EL (cell line): ENCODE results near the gene LYST.

Experiments used
- DNase-seq: peaks from one replicate; pipeline ENCODE4 v3.0.0-alpha.2; 2016

LYST gene

GRCh38 chr1:235749755-235750300, 116.9 kb downstream of the LYST start:
- DNase-seq = no peak

- no peak for DNase-seq
These were observed 118.0 kb downstream of the LYST start for GRCh38 chr1:235748747-235749146.

- DNase-seq = no peak
These were observed 120.5 kb downstream of the LYST start for GRCh38 chr1:235746245-235746644.

GRCh38 chr1:235745503-235746136, 121.1 kb downstream of the LYST start:
- DNase-seq = no peak

GRCh38 chr1:235742914-235743599, 123.6 kb downstream of the LYST start:
- DNase-seq = no peak

- DNase-seq = peak; percentile 93
These were observed 125.4 kb downstream of the LYST start for GRCh38 chr1:235741294-235741693.

GRCh38 chr1:235739631-235740030, 127.1 kb downstream of the LYST start:
- DNase-seq = no peak

- peak; percentile 82 for DNase-seq
These were observed 127.6 kb downstream of the LYST start for GRCh38 chr1:235739124-235739523.

- DNase-seq = no peak
These were observed 129.0 kb downstream of the LYST start for GRCh38 chr1:235737751-235738150.

GRCh38 chr1:235736263-235736662, 130.4 kb downstream of the LYST start:
- no peak for DNase-seq

- DNase-seq = no peak
These were observed 131.1 kb downstream of the LYST start for GRCh38 chr1:235735621-235736020.

- DNase-seq = no peak
These were observed 132.4 kb downstream of the LYST start for GRCh38 chr1:235734335-235734734.

GRCh38 chr1:235730007-235730406, 136.7 kb downstream of the LYST start:
- no peak for DNase-seq

GRCh38 chr1:235726557-235726956, 140.1 kb downstream of the LYST start:
- no peak for DNase-seq

- DNase-seq = peak; percentile 21
These were observed 141.3 kb downstream of the LYST start for GRCh38 chr1:235725434-235725833.

GRCh38 chr1:235724730-235725129, 142.0 kb downstream of the LYST start:
- no peak for DNase-seq

GRCh38 chr1:235722858-235723257, 143.8 kb downstream of the LYST start:
- no peak for DNase-seq

- no peak for DNase-seq
These were observed 144.7 kb downstream of the LYST start for GRCh38 chr1:235721982-235722381.

- peak; percentile 58 for DNase-seq
These were observed 146.2 kb downstream of the LYST start for GRCh38 chr1:235720544-235720943.

- no peak for DNase-seq
These were observed 152.4 kb downstream of the LYST start for GRCh38 chr1:235714205-235714897.

GRCh38 chr1:235712812-235713211, 153.9 kb downstream of the LYST start:
- DNase-seq = no peak

- no peak for DNase-seq
These were observed 156.0 kb downstream of the LYST start for GRCh38 chr1:235710687-235711086.

- DNase-seq = no peak
These were observed 157.7 kb downstream of the LYST start for GRCh38 chr1:235709018-235709417.
